PC-9 (cell line): ENCODE measurements around the gene SPESP1.

Experiments used
- CTCF ChIP-seq: fragments of 200-600 bp; sonication (generic); conservative IDR thresholded peaks from 2 replicates; pipeline ENCODE4 v1.6.1; 2017; ENCODE audit warnings: mixed run types, antibody characterized with exemption, mild to moderate bottlenecking, moderate library complexity
- EZH2 ChIP-seq: fragments of 200-600 bp; sonication (generic); IDR thresholded peaks from 2 replicates; pipeline ENCODE4 v1.8.0; 2017; ENCODE audit warnings: antibody characterized with exemption, low read depth

- TF ChIP-seq CTCF (no peak), EZH2 (no peak)
Measured at GRCh38 chr15:68888419-68888818, 41.9 kb upstream of the SPESP1 start.
